Mesendoderm (in vitro differentiated cells): Measurements from ENCODE around the gene KIF3A.

Experiments
- DNase-seq: peaks from one replicate; pipeline ENCODE4 v3.0.0; 2013
- H2AK5ac ChIP-seq: 2 replicates; pipeline ENCODE4 v1.6.1; 2013; ENCODE audit warnings: low read length, inconsistent platforms
- H2BK120ac ChIP-seq: 2 replicates; pipeline ENCODE4 v1.6.1; 2013; ENCODE audit warnings: low read depth, mild to moderate bottlenecking, low read length, moderate library complexity, mixed read lengths
- H2BK15ac ChIP-seq: replicated peaks from 2 replicates; pipeline ENCODE4 v1.6.1; 2013; ENCODE audit warnings: low read depth, mild to moderate bottlenecking, moderate library complexity
- H2BK5ac ChIP-seq: 2 replicates; pipeline ENCODE4 v1.6.1; 2013; ENCODE audit warnings: low read length, inconsistent platforms
- H3K18ac ChIP-seq: 2 replicates; pipeline ENCODE4 v1.6.1; 2013; ENCODE audit warnings: mild to moderate bottlenecking, low read length, mixed read lengths
- H3K23ac ChIP-seq: one replicate; pipeline ENCODE4 v1.6.1; 2013; ENCODE audit warnings: low read length
- H3K27ac ChIP-seq: 2 replicates; pipeline ENCODE4 v1.5.1; 2013; ENCODE audit warnings: low read depth, mild to moderate bottlenecking, inconsistent platforms, low read length, moderate library complexity
- H3K27me3 ChIP-seq: 2 replicates; pipeline ENCODE4 v1.6.1; 2013; ENCODE audit warnings: low read length, control low read depth, mild to moderate bottlenecking, inconsistent platforms; ENCODE audit not compliant: insufficient read depth, poor library complexity
- H3K36me3 ChIP-seq: 2 replicates; pipeline ENCODE4 v1.6.1; 2013; ENCODE audit warnings: low read length, inconsistent platforms; ENCODE audit not compliant: control insufficient read depth, insufficient read depth
- H3K4ac ChIP-seq: one replicate; pipeline ENCODE4 v1.6.1; 2013; ENCODE audit warnings: low read depth, mild to moderate bottlenecking, low read length, moderate library complexity
- H3K4me1 ChIP-seq: 2 replicates; pipeline ENCODE4 v1.6.1; 2013; ENCODE audit warnings: low read depth, low read length, inconsistent platforms; ENCODE audit not compliant: control insufficient read depth
- H3K4me2 ChIP-seq: 2 replicates; pipeline ENCODE4 v1.6.1; 2013; ENCODE audit warnings: low read length
- H3K4me3 ChIP-seq: 2 replicates; pipeline ENCODE4 v1.5.1; 2013; ENCODE audit warnings: mild to moderate bottlenecking, low read length
- H3K56ac ChIP-seq: one replicate; pipeline ENCODE4 v1.6.1; 2013; ENCODE audit warnings: low read length
- H3K79me1 ChIP-seq: 2 replicates; pipeline ENCODE4 v1.6.1; 2013; ENCODE audit warnings: low read length, inconsistent platforms
- H3K79me2 ChIP-seq: 2 replicates; pipeline ENCODE4 v1.6.1; 2013; ENCODE audit warnings: mild to moderate bottlenecking, low read length; ENCODE audit not compliant: control insufficient read depth, insufficient read depth
- H3K9ac ChIP-seq: 2 replicates; pipeline ENCODE4 v1.6.1; 2013; ENCODE audit warnings: low read length, inconsistent platforms
- H4K5ac ChIP-seq: one replicate; pipeline ENCODE4 v1.6.1; 2013; ENCODE audit warnings: low read length
- H4K8ac ChIP-seq: one replicate; pipeline ENCODE4 v1.6.1; 2013; ENCODE audit warnings: low read depth, mild to moderate bottlenecking, control low read depth, low read length, moderate library complexity
- WGBS: extraction: QIAGEN DNeasy Blood & Tissue Kit; methylation state at CpG from one replicate; pipeline ENCODE4 v1.1.7; 2013; ENCODE audit warnings: low lambda C conversion rate, missing lambda C conversion rate; ENCODE audit not compliant: insufficient coverage; ENCODE audit errors: extremely low coverage; 5-methylcytosine and 5-hydroxymethylcytosine counted together

The KIF3A gene

DNA sequence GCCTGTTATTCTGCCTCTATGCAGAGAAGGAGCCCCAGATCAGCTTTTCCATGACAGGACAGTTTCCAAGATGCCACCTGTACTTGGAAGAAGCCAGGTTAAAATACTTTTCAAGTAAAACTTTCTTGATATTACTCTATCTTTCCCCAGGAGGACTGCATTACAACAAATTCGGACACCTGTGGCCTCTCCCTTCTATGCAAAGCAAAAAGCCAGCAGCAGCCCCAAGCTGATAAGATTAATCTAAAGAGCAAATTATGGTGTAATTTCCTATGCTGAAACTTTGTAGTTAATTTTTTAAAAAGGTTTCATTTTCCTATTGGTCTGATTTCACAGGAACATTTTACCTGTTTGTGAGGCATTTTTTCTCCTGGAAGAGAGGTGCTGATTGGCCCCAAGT, 63.9 kb downstream of the KIF3A start:
- Histone ChIP-seq H3K56ac (no peak overlapping the region), H4K5ac (no peak overlapping the region), H3K27me3 (no peaks in the 10 kb centered on the region), H3K79me1 (no peaks in the 10 kb centered on the region), H2AK5ac (no peak overlapping the region), H3K23ac (no peak overlapping the region), H3K27ac (no peak overlapping the region), H3K79me2 (no peaks in the 10 kb centered on the region), H2BK5ac (no peak overlapping the region), H3K4me3 (no peak overlapping the region), H3K4me2 (no peak overlapping the region), H2BK120ac (no peak overlapping the region), H3K36me3 (no peaks in the 10 kb centered on the region), H3K4ac (no peak overlapping the region), H3K4me1 (peaks cover 2% of the 10 kb centered on the region), H3K18ac (no peak overlapping the region), H3K9ac (no peak overlapping the region), H2BK15ac (no peak overlapping the region), H4K8ac (no peak overlapping the region)
- no CpG with 5 or more reads among the region's 1 CpG for WGBS
- no peak for DNase-seq

DNA sequence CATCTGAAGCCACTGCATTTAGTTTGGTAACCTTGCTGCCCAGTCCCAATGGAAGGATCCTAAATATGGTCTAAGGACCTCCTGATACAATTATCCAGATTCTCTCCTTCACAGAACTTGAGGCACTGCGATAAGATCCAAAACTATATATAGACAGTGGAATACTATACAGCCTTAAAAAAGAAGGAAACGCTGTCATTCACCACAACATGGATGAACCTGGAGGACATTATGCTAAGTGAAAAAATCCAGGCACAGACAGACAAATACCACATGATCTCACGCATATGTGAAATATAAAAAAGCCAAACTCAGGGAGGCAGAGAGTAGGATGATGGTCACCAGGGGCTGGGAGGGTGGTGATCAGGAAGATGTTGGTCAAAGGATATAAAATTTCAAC, 66.3 kb downstream of the KIF3A start:
- Histone ChIP-seq H2BK120ac (no peak overlapping the region), H3K9ac (no peak overlapping the region), H2BK15ac (no peak overlapping the region), H3K79me2 (no peaks in the 10 kb centered on the region), H3K79me1 (no peaks in the 10 kb centered on the region), H4K8ac (no peak overlapping the region), H4K5ac (no peak overlapping the region), H3K18ac (no peak overlapping the region), H3K4me1 (peaks cover 2% of the 10 kb centered on the region), H3K4me2 (no peak overlapping the region), H3K36me3 (no peaks in the 10 kb centered on the region), H2AK5ac (no peak overlapping the region), H3K4ac (no peak overlapping the region), H3K27ac (no peak overlapping the region), H3K27me3 (no peaks in the 10 kb centered on the region), H3K23ac (no peak overlapping the region), H2BK5ac (no peak overlapping the region), H3K4me3 (no peak overlapping the region), H3K56ac (no peak overlapping the region)
- DNase-seq = no peak
- no CpG with 5 or more reads among the region's 3 CpGs for WGBS

DNA sequence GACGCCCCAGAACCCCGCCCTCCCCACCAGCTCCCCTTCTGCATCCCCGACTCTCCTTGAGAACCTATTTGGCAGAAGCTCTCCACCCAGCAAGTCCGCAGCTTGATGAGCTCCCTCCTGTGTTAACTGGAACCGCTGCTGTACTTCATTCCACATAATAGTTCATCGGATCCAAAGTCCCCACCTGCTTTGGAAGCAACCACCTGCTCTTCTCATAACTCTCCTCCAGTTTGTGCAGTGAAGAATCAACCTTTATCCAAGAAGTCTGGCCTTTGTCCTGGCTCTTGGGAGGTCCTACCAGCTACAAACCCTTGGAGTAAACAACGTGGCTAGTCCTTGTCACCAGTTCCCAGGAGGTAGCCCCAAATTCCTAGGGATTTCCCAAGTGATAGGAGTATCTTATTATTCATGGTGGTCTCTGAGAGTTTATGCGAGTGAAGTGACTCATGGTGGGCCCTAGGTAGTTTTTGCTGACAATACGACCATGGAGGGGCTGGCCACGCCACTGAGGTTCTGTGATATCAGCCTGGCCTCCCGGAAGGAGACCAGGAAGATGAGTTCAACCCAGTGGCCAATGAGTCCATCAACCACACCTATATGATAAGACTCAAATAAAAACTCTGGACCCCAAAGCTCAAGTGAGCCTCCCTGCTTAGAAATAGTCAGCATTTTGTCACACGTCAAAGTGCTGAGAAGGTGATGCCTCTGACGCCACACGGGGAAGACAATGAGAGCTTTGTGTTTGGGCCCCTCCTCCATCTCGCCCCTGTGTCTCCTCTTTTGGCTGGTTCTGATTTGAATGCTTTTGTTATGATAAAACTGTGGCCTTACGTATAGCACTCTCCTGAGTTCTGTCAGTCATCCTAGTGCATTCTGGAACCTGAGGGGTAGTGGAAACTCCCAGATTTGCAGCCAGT, 67.1 kb downstream of the KIF3A start:
- H2BK15ac ChIP-seq = no peak overlapping the region
- no peaks in the 10 kb centered on the region for H3K79me2 ChIP-seq
- no peak overlapping the region for H3K4me3 ChIP-seq
- no peak overlapping the region for H2BK5ac ChIP-seq
- no peaks in the 10 kb centered on the region for H3K36me3 ChIP-seq
- H3K4me2 ChIP-seq = no peak overlapping the region
- H3K27ac ChIP-seq = no peak overlapping the region
- H3K18ac ChIP-seq = no peak overlapping the region
- no peak overlapping the region for H4K8ac ChIP-seq
- DNase-seq = no peak
- no peak overlapping the region for H4K5ac ChIP-seq
- H2BK120ac ChIP-seq = no peak overlapping the region
- H3K56ac ChIP-seq = no peak overlapping the region
- no peak overlapping the region for H3K23ac ChIP-seq
- H3K9ac ChIP-seq = no peak overlapping the region
- peaks cover 2% of the 10 kb centered on the region for H3K4me1 ChIP-seq
- no peaks in the 10 kb centered on the region for H3K79me1 ChIP-seq
- no peak overlapping the region for H3K4ac ChIP-seq
- WGBS = no CpG with 5 or more reads among the region's 16 CpGs
- H2AK5ac ChIP-seq = no peak overlapping the region
- H3K27me3 ChIP-seq = no peaks in the 10 kb centered on the region

DNA sequence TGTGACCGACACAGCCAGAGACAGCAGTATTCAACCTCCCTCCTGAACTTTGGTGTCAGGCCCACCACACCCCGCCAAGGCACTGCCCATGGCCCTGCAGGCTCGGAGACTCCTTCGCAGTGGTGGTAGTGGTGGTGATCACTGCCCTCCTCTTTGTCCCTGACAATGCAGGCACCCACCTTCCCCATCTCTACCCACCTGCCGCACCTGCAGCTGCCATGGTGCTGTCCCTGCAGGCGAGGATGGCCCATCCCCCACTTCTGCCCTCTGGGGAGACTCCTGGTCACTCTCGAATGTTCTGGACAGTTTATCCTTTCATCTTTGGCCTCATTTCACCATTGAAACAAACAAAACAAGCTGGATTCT, 67.9 kb downstream of the KIF3A start:
- WGBS = no CpG with 5 or more reads among the region's 7 CpGs
- no peak overlapping the region for H4K8ac ChIP-seq
- H3K9ac ChIP-seq = no peak overlapping the region
- no peak overlapping the region for H3K56ac ChIP-seq
- no peak overlapping the region for H2BK15ac ChIP-seq
- H3K79me2 ChIP-seq = no peaks in the 10 kb centered on the region
- H3K4me3 ChIP-seq = no peak overlapping the region
- H4K5ac ChIP-seq = no peak overlapping the region
- H3K4me1 ChIP-seq = peaks cover 2% of the 10 kb centered on the region
- H3K27me3 ChIP-seq = no peaks in the 10 kb centered on the region
- no peak overlapping the region for H3K18ac ChIP-seq
- no peak overlapping the region for H2BK5ac ChIP-seq
- no peak overlapping the region for H3K27ac ChIP-seq
- H3K36me3 ChIP-seq = no peaks in the 10 kb centered on the region
- DNase-seq = no peak
- no peak overlapping the region for H3K4ac ChIP-seq
- no peak overlapping the region for H2BK120ac ChIP-seq
- H3K23ac ChIP-seq = no peak overlapping the region
- H3K4me2 ChIP-seq = no peak overlapping the region
- H2AK5ac ChIP-seq = no peak overlapping the region
- no peaks in the 10 kb centered on the region for H3K79me1 ChIP-seq

DNA sequence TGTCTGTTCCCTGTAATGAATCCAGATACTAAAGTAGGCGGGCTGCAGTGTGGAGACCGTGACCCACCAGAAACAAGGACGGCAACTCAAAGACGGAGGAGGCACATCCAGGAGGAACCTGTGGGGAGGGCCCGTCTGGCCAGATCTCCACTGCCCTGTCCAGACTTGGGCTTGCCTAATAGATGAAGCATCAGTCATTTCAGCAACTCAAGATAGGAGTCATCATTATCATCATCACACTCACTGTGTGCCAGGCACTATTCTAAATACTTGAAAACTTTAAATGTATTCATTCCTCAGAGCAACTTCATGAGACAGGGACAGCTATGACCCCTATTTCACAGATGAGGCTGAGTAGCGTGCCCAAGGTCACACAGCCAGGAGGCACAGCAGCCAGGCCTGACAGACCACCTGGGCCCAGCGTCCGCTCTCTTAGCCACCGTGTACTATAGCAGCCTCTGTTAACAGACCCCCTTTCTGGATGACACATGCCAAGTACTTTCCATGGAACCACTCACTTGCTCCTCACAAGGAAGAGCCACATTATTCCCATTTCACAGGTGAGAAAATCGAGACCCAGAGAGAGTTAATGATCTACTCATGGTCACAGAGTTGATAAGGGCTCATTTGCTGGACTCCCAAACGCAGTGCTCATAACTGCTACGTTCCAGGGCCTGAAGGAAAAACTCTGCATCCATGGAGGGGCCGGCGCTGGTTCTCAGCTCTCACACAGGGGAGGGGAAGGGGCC, 68.5 kb downstream of the KIF3A start:
- WGBS = no CpG with 5 or more reads among the region's 14 CpGs

More for the DNA sequence above, 68.5 kb downstream of the KIF3A start:
- no peaks in the 10 kb centered on the region for H3K36me3 ChIP-seq
- H3K9ac ChIP-seq = no peak overlapping the region
- no peaks in the 10 kb centered on the region for H3K79me2 ChIP-seq
- H3K56ac ChIP-seq = no peak overlapping the region
- H3K4me2 ChIP-seq = no peak overlapping the region
- no peak overlapping the region for H3K4me3 ChIP-seq
- no peaks in the 10 kb centered on the region for H3K79me1 ChIP-seq
- H3K27me3 ChIP-seq = no peaks in the 10 kb centered on the region
- H2BK120ac ChIP-seq = no peak overlapping the region
- no peak overlapping the region for H4K5ac ChIP-seq
- H2BK15ac ChIP-seq = no peak overlapping the region
- no peak overlapping the region for H4K8ac ChIP-seq
- no peak overlapping the region for H3K18ac ChIP-seq
- no peak overlapping the region for H2AK5ac ChIP-seq
- H3K4ac ChIP-seq = no peak overlapping the region
- no peak overlapping the region for H3K23ac ChIP-seq
- no peak for DNase-seq
- H3K27ac ChIP-seq = no peak overlapping the region
- peaks cover 2% of the 10 kb centered on the region for H3K4me1 ChIP-seq
- no peak overlapping the region for H2BK5ac ChIP-seq
